GM12878 (cell line): ENCODE measurements around the gene CETN3. TPM values are rescaled to one million over a fixed set of nuclear protein-coding genes. Genes with fewer than 3 reads are reported as not detected.

ENCODE experiments used
- ATAC-seq: fragments of 200-7000 bp; cut with Tn5 transposase; 3 replicates; pipeline ENCODE4 v1.9.1; 2020; ENCODE audit warnings: mild to moderate bottlenecking, moderate library complexity
- BruUV-seq: library from RNA; stranded (reverse); fragments of 400-500 nt; replicated peaks from 2 replicates; lab custom pipeline; 2021; lab: Mats Ljungman, UMichigan
- CTCF ChIA-PET: fragments of 300-600 bp; sonication (Branson Sonifier 250); formaldehyde crosslinking; extraction: SDS; loops from one replicate; lab custom pipeline; 2021; ENCODE audit warnings: inconsistent platforms; lab: Yijun Ruan, JAX
- POLR2A ChIA-PET: fragments of 350-600 bp; formaldehyde crosslinking; extraction: SDS; loops from one replicate; lab custom pipeline; 2021; ENCODE audit warnings: inconsistent platforms; lab: Charles Lee
- RAD21 ChIA-PET: fragments of 300-600 bp; sonication (Branson Sonifier 250); formaldehyde crosslinking; loops from one replicate; lab custom pipeline; 2023; ENCODE audit warnings: antibody characterized with exemption; ENCODE audit not compliant: unreplicated experiment; lab: Charles Lee
- SMC1A ChIA-PET: fragments of 300-600 bp; sonication (Branson Sonifier 250); formaldehyde crosslinking; loops from one replicate; lab custom pipeline; 2023; ENCODE audit not compliant: unreplicated experiment, uncharacterized antibody; lab: Charles Lee
- DNase-seq: peaks from one replicate; pipeline ENCODE4 v3.0.0-alpha.2; 2011; ENCODE audit warnings: low read depth, low spot score
- FAIRE-seq: peaks from 3 replicates; lab custom pipeline; 2011; peaks lifted over from hg19 to GRCh38; lab: Jason Lieb, UNC
- H2AFZ ChIP-seq: 2 replicates; pipeline ENCODE4 v1.6.0; 2011; ENCODE audit warnings: low read depth, low read length, control low read depth; ENCODE audit not compliant: control insufficient read depth
- H3K27ac ChIP-seq: 2 replicates; pipeline ENCODE4 v1.5.1; 2011; ENCODE audit warnings: control low read depth; ENCODE audit not compliant: control insufficient read depth, insufficient read depth
- H3K27me3 ChIP-seq, 2 experiments: replicated peaks in 1 of 2; 2 replicates each; pipeline versions ENCODE4 v1.6.0 to v1.6.1; 2011; ENCODE audit warnings: low read length in 1 of 2; ENCODE audit not compliant: control insufficient read depth in 2 of 2, insufficient read depth in 2 of 2
- H3K36me3 ChIP-seq, 2 experiments: 2 replicates each; pipeline ENCODE4 v1.5.1; 2011; ENCODE audit warnings: low read length in 1 of 2; ENCODE audit not compliant: control insufficient read depth in 2 of 2, insufficient read depth in 2 of 2
- H3K4me1 ChIP-seq: 2 replicates; pipeline ENCODE4 v1.6.1; 2011; ENCODE audit warnings: mild to moderate bottlenecking, low read length, moderate library complexity, mixed read lengths; ENCODE audit not compliant: control insufficient read depth, insufficient read depth
- H3K4me2 ChIP-seq: 2 replicates; pipeline ENCODE4 v1.6.0; 2011; ENCODE audit warnings: control low read depth; ENCODE audit not compliant: control insufficient read depth, insufficient read depth
- H3K4me3 ChIP-seq: fragments of 200-600 bp; sonication (generic); 2 replicates; pipeline ENCODE4 v1.5.1; 2016
- H3K79me2 ChIP-seq: 2 replicates; pipeline ENCODE4 v1.6.0; 2011; ENCODE audit warnings: low read length; ENCODE audit not compliant: control insufficient read depth, insufficient read depth
- H3K9ac ChIP-seq: 2 replicates; pipeline ENCODE4 v1.8.0; 2011; ENCODE audit warnings: low read length, control low read depth, mixed read lengths; ENCODE audit not compliant: control insufficient read depth, insufficient read depth
- H3K9me3 ChIP-seq: replicated peaks from 3 replicates; pipeline ENCODE4 v1.5.1; 2011; ENCODE audit warnings: mild to moderate bottlenecking, low read length; ENCODE audit not compliant: control insufficient read depth, insufficient read depth
- H4K20me1 ChIP-seq: 2 replicates; pipeline ENCODE4 v1.6.0; 2011; ENCODE audit not compliant: control insufficient read depth, insufficient read depth
- CREM ChIP-seq: IDR thresholded peaks from 2 replicates; pipeline ENCODE4 v1.6.1; 2014; ENCODE audit warnings: antibody characterized with exemption, low read depth
- E2F4 ChIP-seq: IDR thresholded peaks from 2 replicates; pipeline ENCODE4 v1.6.1; 2012; ENCODE audit warnings: low read depth, low read length, improper control_type of control experiment
- ESRRA ChIP-seq: IDR thresholded peaks from 2 replicates; pipeline ENCODE4 v1.6.1; 2012; ENCODE audit warnings: mild to moderate bottlenecking, low read length, improper control_type of control experiment
- EZH2 ChIP-seq: IDR thresholded peaks from 2 replicates; pipeline ENCODE4 v1.6.1; 2012; ENCODE audit warnings: low read depth, mild to moderate bottlenecking, control low read depth, inconsistent platforms, low read length, borderline replicate concordance; ENCODE audit not compliant: control insufficient read depth
- FOXM1 ChIP-seq: IDR thresholded peaks from 2 replicates; pipeline ENCODE4 v1.6.1; 2012; ENCODE audit warnings: low read depth, mild to moderate bottlenecking, inconsistent platforms, low read length, moderate library complexity
- MEF2B ChIP-seq: fragments of 450-650 bp; IDR thresholded peaks from 2 replicates; pipeline ENCODE4 v1.6.1; 2018; ENCODE audit warnings: mild to moderate bottlenecking, moderate library complexity; ENCODE audit not compliant: partially characterized antibody, poor library complexity, severe bottlenecking
- POLR2A ChIP-seq: IDR thresholded peaks from 2 replicates; pipeline ENCODE4 v1.6.1; 2011; ENCODE audit warnings: low read depth, mild to moderate bottlenecking, low read length
- RAD51 ChIP-seq: fragments of 450-650 bp; IDR thresholded peaks from 2 replicates; pipeline ENCODE4 v1.6.1; 2016; ENCODE audit warnings: moderate library complexity, mild to moderate bottlenecking, inconsistent platforms
- SIN3A ChIP-seq: IDR thresholded peaks from 2 replicates; pipeline ENCODE4 v1.6.1; 2012; ENCODE audit warnings: low read depth, low read length, improper control_type of control experiment
- SIX5 ChIP-seq: IDR thresholded peaks from 2 replicates; pipeline ENCODE4 v1.6.1; 2011; ENCODE audit warnings: mild to moderate bottlenecking, low read depth, low read length, moderate library complexity; ENCODE audit not compliant: severe bottlenecking
- STAT1 ChIP-seq: fragments of 450-650 bp; conservative IDR thresholded peaks from 2 replicates; pipeline ENCODE4 v1.6.1; 2014; ENCODE audit warnings: antibody characterized with exemption, mild to moderate bottlenecking
- ZZZ3 ChIP-seq: IDR thresholded peaks from 2 replicates; pipeline ENCODE4 v1.6.1; 2011; ENCODE audit warnings: low read depth; ENCODE audit not compliant: control insufficient read depth, insufficient read length
- WGBS: methylation state at CpG from one replicate; pipeline ENCODE4 v1.1.6; 2016; ENCODE audit warnings: low lambda C conversion rate; ENCODE audit not compliant: insufficient replicate concordance, insufficient coverage; ENCODE audit errors: missing lambda C conversion rate; 5-methylcytosine and 5-hydroxymethylcytosine counted together
- in situ Hi-C: fragments of 300-500 bp; cut with MboI; formaldehyde crosslinking; loops from 9 replicates; pipeline ENCODE4 v1.14.3; 2018; ENCODE audit warnings: mixed read lengths
- intact Hi-C: fragments of 100-400 bp; cut with micrococcal nuclease; formaldehyde crosslinking; loops from one replicate; pipeline ENCODE4 v1.14.2; 2022; ENCODE audit not compliant: unreplicated experiment
- polyA plus RNA-seq, 11 experiments: library from polyadenylated mRNA; depleted of rRNA in 4 of 11; unstranded in 6 of 11; stranded (reverse) in 5 of 11; fragments of >200 nt; fragmentation: Nextera tagmentation in 4 of 11; fragmentation: Illumina TruSeq in 1 of 11; extraction: Ambion mirVana in 4 of 11; extraction: Trizol in 1 of 11; gene quantifications; 1 replicate in 1 of 11; 2 replicates in 10 of 11; pipeline versions ENCODE4 v1.2.1 to v1.2.3, GENCODE V29; 2011 to 2016; ENCODE audit warnings: inconsistent platforms in 2 of 11, missing spikeins in 2 of 11, low read depth in 1 of 11
- total RNA-seq, 4 experiments: library from RNA; depleted of rRNA in 3 of 4; stranded (reverse); fragments of >200 nt in 3 of 4; fragmentation: Illumina TruSeq in 1 of 4; extraction: Trizol in 1 of 4; gene quantifications; 2 replicates each; pipeline versions ENCODE4 v1.2.1 to v1.2.3, GENCODE V29; 2013 to 2021
- TF ChIP-seq, protein P1 (sequence below): fragments of 450-650 bp; IDR thresholded peaks from 2 replicates; pipeline ENCODE4 v1.6.1; 2018; ENCODE audit warnings: mild to moderate bottlenecking, low read depth, moderate library complexity; ENCODE audit not compliant: partially characterized antibody

The CETN3 gene
- total and polyA plus RNA-seq, 10 of the 15 experiments (the other 5 are each of a cell fraction or from before 2014, with no cell fraction given) = 16.8 to 59.1 (median 51.8) TPM

GRCh38 chr5:90381213-90381929 is 28.2 kb downstream of the CETN3 start:
- 81% methylated on average over 6 of the region's 6 CpGs for WGBS
- TF ChIP-seq SIN3A = no peak
- TF ChIP-seq FOXM1 = no peak
- no peaks in the 10 kb centered on the region for H3K4me1 ChIP-seq
- H3K4me2 ChIP-seq = no peak overlapping the region
- no peaks in the 10 kb centered on the region for H3K79me2 ChIP-seq
- H4K20me1 ChIP-seq = no peaks in the 10 kb centered on the region
- ChIA-PET RAD21 (interaction anchor here (1.0 kb wide), 1 partner anchor 29 kb away, joined by 3 read pairs; no protein-coding TSS in a partner anchor), SMC1A (no interaction called here), CTCF (interaction anchor here (1.0 to 1.4 kb wide), 3 partner anchors 10 to 96 kb away, joined by 3 to 6 read pairs (median 5); no protein-coding TSS in a partner anchor), POLR2A (no interaction called here)
- H3K36me3 ChIP-seq = no peaks in the 10 kb centered on the region
- H3K9ac ChIP-seq = no peak overlapping the region
- in situ Hi-C loops = loop anchor here (10.0 kb wide), 1 partner anchor 107 kb away; no protein-coding TSS in a partner anchor
- FAIRE-seq (no peak), ATAC-seq (no peak), DNase-seq (no peak)
- no peak overlapping the region for H3K27ac ChIP-seq
- BruUV-seq = no TSS peak
- no peaks in the 10 kb centered on the region; the same call in 2 of the 3 replicates for H3K9me3 ChIP-seq
- intact Hi-C loops = no loop called here
- no peaks in the 10 kb centered on the region for H3K27me3 ChIP-seq
- H2AFZ ChIP-seq = no peak overlapping the region
- H3K4me3 ChIP-seq = no peak overlapping the region

DNA sequence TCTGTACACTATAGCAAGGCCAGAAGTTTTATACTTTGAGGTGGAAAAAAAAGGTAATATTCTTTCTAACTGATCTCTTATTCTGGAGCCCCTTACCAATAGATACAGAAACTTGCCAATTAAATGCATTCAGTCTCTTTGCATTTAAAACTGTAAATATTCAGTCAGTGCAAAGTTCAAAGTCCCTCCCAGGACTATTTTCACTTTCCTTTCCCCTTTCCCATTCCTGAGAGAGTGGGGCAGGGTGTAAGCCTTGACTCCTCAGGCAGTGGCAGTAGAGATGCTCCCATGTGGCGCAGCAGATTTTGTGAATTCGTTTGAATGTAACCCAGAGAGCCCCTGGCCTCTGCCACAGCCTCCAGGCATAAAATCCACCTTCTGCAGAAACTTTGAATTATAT is 29.9 kb downstream of the CETN3 start:
- H4K20me1 ChIP-seq = no peaks in the 10 kb centered on the region
- FAIRE-seq = no peak
- H3K9me3 ChIP-seq = no peaks in the 10 kb centered on the region; the same call in 2 of the 3 replicates
- no peaks in the 10 kb centered on the region for H3K79me2 ChIP-seq
- no peak for DNase-seq
- no peaks in the 10 kb centered on the region for H3K27me3 ChIP-seq
- H3K4me1 ChIP-seq = no peaks in the 10 kb centered on the region
- SMC1A ChIA-PET = interaction anchor here (0.7 to 1.6 kb wide), 3 partner anchors 13 to 48 kb away, joined by 3 to 5 read pairs (median 3); no protein-coding TSS in a partner anchor
- POLR2A ChIA-PET = no interaction called here
- 85% methylated on average over 2 of the region's 2 CpGs for WGBS
- RAD21 ChIA-PET = no interaction called here
- no peak overlapping the region for H2AFZ ChIP-seq
- no peak overlapping the region for H3K27ac ChIP-seq
- H3K4me2 ChIP-seq = no peak overlapping the region
- no peaks in the 10 kb centered on the region for H3K36me3 ChIP-seq
- CTCF ChIA-PET = interaction anchor here (0.8 to 2.3 kb wide), 3 partner anchors 11 to 54 kb away, joined by 3 to 5 read pairs (median 3); no protein-coding TSS in a partner anchor
- no peak for ATAC-seq
- intact Hi-C loops = no loop called here
- no TSS peak for BruUV-seq
- H3K9ac ChIP-seq = no peak overlapping the region
- in situ Hi-C loops = loop anchor here (10.0 kb wide), 1 partner anchor 105 kb away; no protein-coding TSS in a partner anchor
- no peak overlapping the region for H3K4me3 ChIP-seq
- TF ChIP-seq SIX5 (no peak), RAD51 (no peak), EZH2 (no peak), POLR2A (no peak), ESRRA (no peak), CREM (no peak), MEF2B (no peak), E2F4 (no peak), ZZZ3 (no peak), STAT1 (no peak)
- TF ChIP-seq, protein P1, sequence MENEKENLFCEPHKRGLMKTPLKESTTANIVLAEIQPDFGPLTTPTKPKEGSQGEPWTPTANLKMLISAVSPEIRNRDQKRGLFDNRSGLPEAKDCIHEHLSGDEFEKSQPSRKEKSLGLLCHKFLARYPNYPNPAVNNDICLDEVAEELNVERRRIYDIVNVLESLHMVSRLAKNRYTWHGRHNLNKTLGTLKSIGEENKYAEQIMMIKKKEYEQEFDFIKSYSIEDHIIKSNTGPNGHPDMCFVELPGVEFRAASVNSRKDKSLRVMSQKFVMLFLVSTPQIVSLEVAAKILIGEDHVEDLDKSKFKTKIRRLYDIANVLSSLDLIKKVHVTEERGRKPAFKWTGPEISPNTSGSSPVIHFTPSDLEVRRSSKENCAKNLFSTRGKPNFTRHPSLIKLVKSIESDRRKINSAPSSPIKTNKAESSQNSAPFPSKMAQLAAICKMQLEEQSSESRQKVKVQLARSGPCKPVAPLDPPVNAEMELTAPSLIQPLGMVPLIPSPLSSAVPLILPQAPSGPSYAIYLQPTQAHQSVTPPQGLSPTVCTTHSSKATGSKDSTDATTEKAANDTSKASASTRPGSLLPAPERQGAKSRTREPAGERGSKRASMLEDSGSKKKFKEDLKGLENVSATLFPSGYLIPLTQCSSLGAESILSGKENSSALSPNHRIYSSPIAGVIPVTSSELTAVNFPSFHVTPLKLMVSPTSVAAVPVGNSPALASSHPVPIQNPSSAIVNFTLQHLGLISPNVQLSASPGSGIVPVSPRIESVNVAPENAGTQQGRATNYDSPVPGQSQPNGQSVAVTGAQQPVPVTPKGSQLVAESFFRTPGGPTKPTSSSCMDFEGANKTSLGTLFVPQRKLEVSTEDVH = no peak
